Panc1 (cell line): ENCODE measurements around the gene KRT84. TPM values are rescaled to one million over a fixed set of nuclear protein-coding genes. Genes with fewer than 3 reads are reported as not detected.

ENCODE experiments used
- ATAC-seq: fragments of 200-7000 bp; cut with Tn5 transposase; 2 replicates; pipeline ENCODE4 v1.9.1; 2020; ENCODE audit warnings: mild to moderate bottlenecking, moderate library complexity
- BruUV-seq: library from RNA; stranded (reverse); fragments of 400-500 nt; replicated peaks from 2 replicates; lab custom pipeline; 2021; lab: Mats Ljungman, UMichigan
- CTCF ChIA-PET: fragments of 300-600 bp; sonication (Branson Sonifier 250); formaldehyde crosslinking; loops from one replicate; lab custom pipeline; 2022; ENCODE audit warnings: antibody characterized with exemption; lab: Charles Lee
- POLR2A ChIA-PET: fragments of 300-600 bp; sonication (Branson Sonifier 250); formaldehyde crosslinking; loops from one replicate; lab custom pipeline; 2022; ENCODE audit warnings: antibody characterized with exemption; lab: Charles Lee
- DNase-seq: peaks from one replicate; pipeline ENCODE4 v3.0.0-alpha.2; 2010; ENCODE audit warnings: low read depth, low spot score
- H3K27ac ChIP-seq: 2 replicates; pipeline ENCODE4 v1.5.1; 2011; ENCODE audit warnings: mild to moderate bottlenecking, low read length, inconsistent platforms
- H3K27me3 ChIP-seq: fragments of 200-500 bp; sonication (Bioruptor generic); 2 replicates; pipeline ENCODE4 v1.6.0; 2014; ENCODE audit warnings: low read length, inconsistent platforms; ENCODE audit not compliant: control insufficient read depth, insufficient read depth
- H3K36me3 ChIP-seq: fragments of 200-500 bp; sonication (Bioruptor generic); 2 replicates; pipeline ENCODE4 v1.5.1; 2014; ENCODE audit warnings: inconsistent platforms, mild to moderate bottlenecking, low read length, moderate library complexity; ENCODE audit not compliant: control insufficient read depth, insufficient read depth
- H3K4me1 ChIP-seq: 2 replicates; pipeline ENCODE4 v1.5.1; 2011; ENCODE audit warnings: inconsistent platforms, mild to moderate bottlenecking, low read length, moderate library complexity; ENCODE audit not compliant: control insufficient read depth, insufficient read depth
- H3K4me3 ChIP-seq, 2 experiments: 2 replicates each; pipeline ENCODE4 v1.5.1; 2011 to 2012; ENCODE audit warnings: low read depth in 2 of 2, low read length in 2 of 2, mild to moderate bottlenecking in 2 of 2, inconsistent platforms in 1 of 2, moderate library complexity in 1 of 2
- H3K9me3 ChIP-seq: fragments of 200-500 bp; sonication (Bioruptor generic); 2 replicates; pipeline ENCODE4 v1.5.1; 2014; ENCODE audit warnings: low read depth, mild to moderate bottlenecking, inconsistent platforms, low read length, moderate library complexity; ENCODE audit not compliant: control insufficient read depth, insufficient read depth
- POLR2AphosphoS5 ChIP-seq: IDR thresholded peaks from 2 replicates; pipeline ENCODE4 v1.6.1; 2012; ENCODE audit warnings: mild to moderate bottlenecking, low read depth, low read length, moderate library complexity
- REST ChIP-seq, 2 experiments: IDR thresholded peaks; 2 replicates each; pipeline ENCODE4 v1.6.1; 2011 to 2012; ENCODE audit warnings: low read depth in 2 of 2, control low read depth in 1 of 2, low read length in 1 of 2, mild to moderate bottlenecking in 1 of 2, moderate library complexity in 1 of 2; ENCODE audit not compliant: insufficient read depth in 1 of 2
- SIN3A ChIP-seq: IDR thresholded peaks from 2 replicates; pipeline ENCODE4 v1.6.1; 2012; ENCODE audit warnings: low read depth, mild to moderate bottlenecking, low read length, moderate library complexity, borderline replicate concordance; ENCODE audit not compliant: insufficient read depth
- TCF7L2 ChIP-seq: IDR thresholded peaks from 2 replicates; pipeline ENCODE4 v1.6.1; 2011; ENCODE audit warnings: mild to moderate bottlenecking, low read depth, low read length, inconsistent platforms
- in situ Hi-C: cut with HindIII; loops from 2 replicates; pipeline ENCODE4 v1.10.0; 2016; ENCODE audit warnings: low sequenced_read_pairs, low pct_unique_long_range_greater_than_20kb
- intact Hi-C: fragments of 100-400 bp; cut with micrococcal nuclease; formaldehyde crosslinking; loops from one replicate; pipeline ENCODE4 v1.10.0; 2022; ENCODE audit not compliant: unreplicated experiment
- total RNA-seq: library from RNA; stranded (reverse); gene quantifications from one replicate; pipeline ENCODE4 v1.2.1, GENCODE V29; 2021; ENCODE audit not compliant: unreplicated experiment
- TF ChIP-seq, protein P1 (sequence below): fragments of 450-650 bp; IDR thresholded peaks from 2 replicates; pipeline ENCODE4 v1.5.1; 2017; ENCODE audit warnings: mild to moderate bottlenecking

Gene KRT84
- total RNA-seq, 1 experiment from 2014 or later, result not detected

DNA sequence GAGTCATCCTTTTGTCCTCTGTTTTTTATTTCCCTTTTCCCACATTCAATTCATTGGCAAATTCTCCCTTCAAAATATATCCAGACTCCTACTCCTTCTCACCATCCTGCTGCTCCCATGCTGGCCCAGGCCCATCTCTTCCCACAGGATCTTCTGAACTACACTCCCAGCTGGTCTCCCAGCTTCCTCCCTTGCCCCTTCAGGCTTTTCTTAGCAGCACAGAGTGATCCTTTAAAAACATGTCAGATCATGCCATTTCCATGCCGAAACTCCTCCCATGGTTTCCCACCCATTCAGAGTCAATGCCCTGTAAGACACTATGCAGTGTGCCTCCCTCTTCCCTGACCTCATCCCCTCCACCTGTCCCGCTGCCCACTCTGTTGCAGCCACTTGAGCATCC, 2.4 kb upstream of the KRT84 start:
- Histone ChIP-seq H3K27ac (no peak overlapping the region), H3K4me3 (no peak overlapping the region), H3K9me3 (no peaks in the 10 kb centered on the region), H3K4me1 (no peaks in the 10 kb centered on the region), H3K27me3 (peaks cover 11% of the 10 kb centered on the region), H3K36me3 (no peaks in the 10 kb centered on the region)
- in situ Hi-C loops (no loop called here), intact Hi-C loops (no loop called here)
- no peak for DNase-seq
- BruUV-seq, result no TSS peak
- no peak for ATAC-seq
- ChIA-PET POLR2A (no interaction called here), CTCF (interaction anchor here (0.7 kb wide), 1 partner anchor 234 kb away, joined by 5 read pairs; no protein-coding TSS in a partner anchor)
- TF ChIP-seq TCF7L2 (no peak), SIN3A (no peak), POLR2AphosphoS5 (no peak)
- TF ChIP-seq, protein P1, sequence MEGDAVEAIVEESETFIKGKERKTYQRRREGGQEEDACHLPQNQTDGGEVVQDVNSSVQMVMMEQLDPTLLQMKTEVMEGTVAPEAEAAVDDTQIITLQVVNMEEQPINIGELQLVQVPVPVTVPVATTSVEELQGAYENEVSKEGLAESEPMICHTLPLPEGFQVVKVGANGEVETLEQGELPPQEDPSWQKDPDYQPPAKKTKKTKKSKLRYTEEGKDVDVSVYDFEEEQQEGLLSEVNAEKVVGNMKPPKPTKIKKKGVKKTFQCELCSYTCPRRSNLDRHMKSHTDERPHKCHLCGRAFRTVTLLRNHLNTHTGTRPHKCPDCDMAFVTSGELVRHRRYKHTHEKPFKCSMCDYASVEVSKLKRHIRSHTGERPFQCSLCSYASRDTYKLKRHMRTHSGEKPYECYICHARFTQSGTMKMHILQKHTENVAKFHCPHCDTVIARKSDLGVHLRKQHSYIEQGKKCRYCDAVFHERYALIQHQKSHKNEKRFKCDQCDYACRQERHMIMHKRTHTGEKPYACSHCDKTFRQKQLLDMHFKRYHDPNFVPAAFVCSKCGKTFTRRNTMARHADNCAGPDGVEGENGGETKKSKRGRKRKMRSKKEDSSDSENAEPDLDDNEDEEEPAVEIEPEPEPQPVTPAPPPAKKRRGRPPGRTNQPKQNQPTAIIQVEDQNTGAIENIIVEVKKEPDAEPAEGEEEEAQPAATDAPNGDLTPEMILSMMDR, result no peak

GRCh38 chr12:52383331-52383730, 2.1 kb downstream of the KRT84 start:
- no TSS peak for BruUV-seq
- Histone ChIP-seq H3K4me1 (no peaks in the 10 kb centered on the region), H3K4me3 (no peak overlapping the region), H3K27me3 (peaks cover 10% of the 10 kb centered on the region), H3K36me3 (no peaks in the 10 kb centered on the region), H3K27ac (no peak overlapping the region), H3K9me3 (no peaks in the 10 kb centered on the region)
- ChIA-PET POLR2A (no interaction called here), CTCF (interaction anchor here (0.6 kb wide), 1 partner anchor 219 kb away, joined by 3 read pairs; no protein-coding TSS in a partner anchor)
- TF ChIP-seq, protein P1, result no peak
- no peak for TF ChIP-seq POLR2AphosphoS5
- no peak for TF ChIP-seq SIN3A
- TF ChIP-seq TCF7L2, result no peak
- TF ChIP-seq REST (IDR thresholded peaks at IDR 0.05; ENCODE audit: insufficient read depth in 1 of 2, low read depth in 2 of 2, low read length in 1 of 2), result no peak
- intact Hi-C loops, result no loop called here
- ATAC-seq (no peak), DNase-seq (no peak)
- in situ Hi-C loops, result no loop called here
